CD4-positive, alpha-beta T cell treated with Interleukin-4 for 4 hours (primary cell): ENCODE measurements around the gene ABCG8.

ENCODE experiments used
- DNase-seq: peaks from one replicate; pipeline ENCODE4 v3.0.0-alpha.2; 2020

ABCG8 gene

DNA sequence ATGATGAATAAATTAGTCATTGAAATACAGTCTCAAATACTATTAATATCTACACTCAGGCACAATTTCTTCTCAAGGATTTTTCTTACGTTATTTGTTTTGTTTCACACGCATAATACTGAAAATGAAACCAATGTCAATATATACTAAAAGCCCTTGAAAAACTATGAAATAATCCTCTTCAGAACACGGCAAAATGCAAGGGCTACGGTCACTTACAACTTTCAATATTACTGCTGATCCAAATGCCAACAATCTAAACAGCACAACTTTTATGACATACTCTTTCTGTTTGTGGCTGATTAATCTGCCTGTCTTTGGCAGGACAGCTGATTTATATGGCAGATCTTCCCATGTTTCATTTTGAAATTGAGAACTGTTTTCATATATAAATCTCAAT lies 88.7 kb downstream of the ABCG8 start:
- DNase-seq: no peak

- no peak for DNase-seq
Observed at GRCh38 chr2:43931293-43931692, 92.5 kb downstream of the ABCG8 start.
